Mucosa of rectum (tissue), 2 donors: Measurements from ENCODE around the gene TOR3A.
"Not testable (repeated sequence)": the region's sequence is repeated elsewhere in the genome, so short reads cannot be mapped to it uniquely, and the experiment has no call there.

Experiments used
- H3K27ac ChIP-seq, 2 donors: one replicate each; pipeline ENCODE4 v1.7.0; 2013; ENCODE audit warnings: inconsistent platforms in 2 of 2, low read depth in 2 of 2, low read length in 2 of 2
- H3K27me3 ChIP-seq, 2 donors: one replicate each; pipeline ENCODE4 v1.7.0; 2013; ENCODE audit warnings: low read length in 2 of 2; ENCODE audit not compliant: control insufficient read depth in 2 of 2, insufficient read depth in 2 of 2
- H3K36me3 ChIP-seq, 2 donors: one replicate each; pipeline ENCODE4 v1.7.0; 2013; ENCODE audit warnings: low read length in 2 of 2; ENCODE audit not compliant: control insufficient read depth in 2 of 2, insufficient read depth in 2 of 2
- H3K4me1 ChIP-seq, 2 donors: one replicate each; pipeline ENCODE4 v1.7.0; 2013; ENCODE audit warnings: low read length in 2 of 2, mild to moderate bottlenecking in 1 of 2; ENCODE audit not compliant: control insufficient read depth in 2 of 2, insufficient read depth in 2 of 2
- H3K4me3 ChIP-seq, 2 donors: one replicate each; pipeline ENCODE4 v1.7.0; 2013; ENCODE audit warnings: low read length in 2 of 2
- H3K9ac ChIP-seq, 2 donors: one replicate each; pipeline ENCODE4 v1.7.0; 2013; ENCODE audit warnings: low read length in 2 of 2, low read depth in 1 of 2, mild to moderate bottlenecking in 1 of 2
- H3K9me3 ChIP-seq, 2 donors: one replicate each; pipeline ENCODE4 v1.7.0; 2013; ENCODE audit warnings: low read length in 2 of 2; ENCODE audit not compliant: control insufficient read depth in 2 of 2
- donor health status: healthy.
- donor health status: Normal muscosa, but diverticular disease.

TOR3A gene, protein sequence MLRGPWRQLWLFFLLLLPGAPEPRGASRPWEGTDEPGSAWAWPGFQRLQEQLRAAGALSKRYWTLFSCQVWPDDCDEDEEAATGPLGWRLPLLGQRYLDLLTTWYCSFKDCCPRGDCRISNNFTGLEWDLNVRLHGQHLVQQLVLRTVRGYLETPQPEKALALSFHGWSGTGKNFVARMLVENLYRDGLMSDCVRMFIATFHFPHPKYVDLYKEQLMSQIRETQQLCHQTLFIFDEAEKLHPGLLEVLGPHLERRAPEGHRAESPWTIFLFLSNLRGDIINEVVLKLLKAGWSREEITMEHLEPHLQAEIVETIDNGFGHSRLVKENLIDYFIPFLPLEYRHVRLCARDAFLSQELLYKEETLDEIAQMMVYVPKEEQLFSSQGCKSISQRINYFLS

DNA sequence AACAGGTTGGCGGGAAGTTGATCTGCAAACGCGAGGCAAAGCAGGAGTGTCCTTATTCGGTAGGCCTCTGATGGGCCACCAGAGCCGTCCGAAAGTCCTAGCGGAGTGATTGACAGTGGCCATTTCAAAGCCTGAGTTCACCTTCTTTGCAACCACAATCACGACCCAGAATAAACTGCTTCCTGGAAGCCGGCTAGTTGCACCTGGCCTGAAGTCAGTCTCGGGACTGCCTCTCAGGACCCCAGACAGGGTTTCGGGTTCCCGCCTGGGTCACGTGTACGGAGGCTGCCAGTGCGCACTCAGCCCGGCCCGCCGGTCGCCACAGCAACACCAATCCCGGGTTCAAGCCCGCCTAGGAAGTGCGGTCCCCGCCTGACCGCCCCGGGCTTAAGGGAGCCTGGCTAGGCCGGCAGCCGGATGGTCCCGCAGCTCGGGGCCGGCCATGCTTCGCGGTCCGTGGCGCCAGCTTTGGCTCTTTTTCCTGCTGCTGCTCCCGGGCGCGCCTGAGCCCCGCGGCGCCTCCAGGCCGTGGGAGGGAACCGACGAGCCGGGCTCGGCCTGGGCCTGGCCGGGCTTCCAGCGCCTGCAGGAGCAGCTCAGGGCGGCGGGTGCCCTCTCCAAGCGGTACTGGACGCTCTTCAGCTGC lies at the start of gene TOR3A:
Gene TOR3A, plus strand, starts transcription at position 384 of the 646 bp plus-strand sequence. Its CDS starts 59 bp downstream, at position 443.
- H3K4me1 ChIP-seq = peaks cover 16 to 23% of the 10 kb centered on the region in 2 donors
- no peaks in the 10 kb centered on the region for H3K27me3 ChIP-seq
- peaks cover 6 to 13% of the 10 kb centered on the region in 2 donors for H3K36me3 ChIP-seq
- H3K9me3 ChIP-seq = no peaks in the 10 kb centered on the region
- peak within 1 kb of the TSS; percentile 85 to 90 for H3K9ac ChIP-seq
- H3K27ac ChIP-seq = peak within 1 kb of the TSS; percentile 77 to 91
- H3K4me3 ChIP-seq = peak within 1 kb of the TSS; percentile 77 to 89

DNA sequence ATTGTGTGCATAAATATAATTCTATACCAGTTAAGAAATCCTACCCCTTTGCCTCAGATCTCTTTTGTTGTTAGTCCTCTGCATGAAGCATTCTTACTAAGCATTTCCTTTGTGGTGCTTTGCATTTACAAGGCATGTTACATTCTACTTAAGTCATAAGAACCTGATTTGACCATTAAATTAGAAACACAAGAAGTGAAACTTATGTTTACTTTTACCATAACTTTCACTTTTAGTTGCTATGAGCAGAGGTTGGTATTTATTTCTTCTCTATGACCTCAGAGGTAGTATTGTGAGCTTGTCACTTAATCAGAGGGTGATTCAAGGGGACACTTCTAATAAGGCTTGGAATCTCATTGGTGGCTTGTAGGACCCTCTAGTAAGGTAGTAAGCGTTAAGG lies 47.1 kb upstream of the TOR3A start:
- Histone ChIP-seq H3K27me3 (no peaks in the 10 kb centered on the region), H3K9me3 (no peaks in the 10 kb centered on the region), H3K4me3 (no peak overlapping the region), H3K9ac (no peak overlapping the region), H3K36me3 (no peaks in the 10 kb centered on the region), H3K4me1 (peaks cover 0 to 7% of the 10 kb centered on the region in 2 donors), H3K27ac (no peak overlapping the region)

DNA sequence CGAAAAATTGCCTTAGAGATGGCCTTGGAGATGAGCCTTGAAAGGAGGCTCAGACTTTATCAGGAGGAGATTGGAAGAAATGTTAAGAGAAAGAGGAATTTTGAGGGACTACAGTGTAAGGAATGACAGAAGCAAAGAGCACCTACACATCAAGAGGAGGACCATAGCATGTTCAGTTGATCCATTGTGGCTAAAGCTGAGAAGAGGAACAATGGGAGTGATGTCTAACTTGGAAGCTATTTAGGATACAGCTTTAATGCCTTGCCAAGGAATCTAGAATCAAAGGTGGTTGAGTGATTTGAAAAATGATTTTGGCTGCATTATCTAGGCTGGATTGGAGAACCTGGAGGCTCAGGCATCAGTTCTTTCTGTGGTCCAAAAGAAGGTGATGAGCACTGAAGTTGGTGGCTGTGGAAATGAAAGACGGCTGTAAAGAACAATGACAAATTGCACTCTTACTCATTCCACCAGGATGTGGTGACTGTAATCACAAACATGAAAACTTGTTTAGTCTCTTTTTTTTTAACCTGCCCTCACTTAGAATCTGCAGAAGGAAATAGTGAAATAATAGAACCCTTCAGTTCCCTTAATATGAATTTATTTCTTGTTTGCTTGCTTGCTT lies 44.9 kb upstream of the TOR3A start:
- no peaks in the 10 kb centered on the region for H3K36me3 ChIP-seq
- no peaks in the 10 kb centered on the region for H3K9me3 ChIP-seq
- no peak overlapping the region for H3K4me3 ChIP-seq
- peaks cover 0 to 7% of the 10 kb centered on the region in 2 donors for H3K4me1 ChIP-seq
- H3K27me3 ChIP-seq = no peaks in the 10 kb centered on the region
- no peak overlapping the region for H3K27ac ChIP-seq
- no peak overlapping the region for H3K9ac ChIP-seq

DNA sequence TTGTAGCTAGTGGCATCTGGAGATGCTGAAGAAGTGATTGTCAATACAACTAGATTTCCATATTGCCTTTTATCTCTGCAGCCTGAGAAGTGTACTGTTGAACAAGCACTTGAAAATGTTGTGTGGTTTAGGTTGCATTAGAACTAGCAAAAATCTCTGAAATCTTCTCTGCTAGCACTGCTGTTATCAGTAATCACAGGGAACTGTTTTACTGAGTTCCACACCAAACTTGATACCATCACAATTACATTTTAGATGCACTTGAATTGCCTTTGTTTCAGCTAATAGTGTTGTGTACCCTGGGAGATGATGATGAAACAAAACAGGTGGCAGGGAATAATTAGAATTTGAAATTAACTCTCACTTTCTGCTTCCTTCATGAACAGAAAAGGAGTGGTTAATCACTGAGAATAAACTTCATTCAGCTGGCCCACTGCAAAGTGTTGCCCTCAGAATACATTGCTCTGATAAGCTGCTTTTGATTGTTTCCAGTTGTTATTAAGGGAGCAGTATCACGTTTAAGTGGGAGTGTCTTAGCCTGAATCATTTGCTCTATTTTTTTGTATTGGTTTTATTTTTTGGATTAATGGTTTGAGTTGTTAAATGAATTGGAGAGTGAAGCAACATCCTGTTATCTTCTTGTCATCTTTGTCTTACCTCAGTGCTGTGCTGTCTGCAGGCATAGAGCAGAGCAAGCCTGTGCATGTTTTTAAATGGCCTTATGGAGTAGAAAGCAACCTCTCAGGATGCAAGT lies 43.2 kb upstream of the TOR3A start:
- H3K4me1 ChIP-seq = peaks cover 0 to 7% of the 10 kb centered on the region in 2 donors
- H3K9me3 ChIP-seq = no peaks in the 10 kb centered on the region

DNA sequence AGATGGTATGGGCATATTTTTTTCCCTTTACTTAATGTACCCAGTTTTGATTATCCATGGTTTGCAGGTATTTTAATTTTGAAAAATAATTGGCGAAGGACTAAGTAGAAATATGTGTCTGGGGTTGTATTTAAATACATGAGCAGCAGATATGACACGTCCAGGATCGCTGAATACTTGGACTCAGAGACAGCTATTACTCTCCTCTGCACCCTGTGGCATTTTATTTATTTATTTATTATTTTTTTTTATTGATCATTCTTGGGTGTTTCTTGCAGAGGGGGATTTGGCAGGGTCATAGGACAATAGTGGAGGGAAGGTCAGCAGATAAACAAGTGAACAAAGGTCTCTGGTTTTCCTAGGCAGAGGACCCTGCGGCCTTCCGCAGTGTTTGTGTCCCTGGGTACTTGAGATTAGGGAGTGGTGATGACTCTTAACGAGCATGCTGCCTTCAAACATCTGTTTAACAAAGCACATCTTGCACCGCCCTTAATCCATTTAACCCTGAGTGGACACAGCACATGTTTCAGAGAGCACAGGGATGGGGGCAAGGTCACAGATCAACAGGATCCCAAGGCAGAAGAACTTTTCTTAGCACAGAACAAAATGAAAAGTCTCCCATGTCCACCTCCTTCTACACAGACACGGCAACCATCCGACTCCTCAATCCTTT lies 42.2 kb upstream of the TOR3A start:
- H3K27ac ChIP-seq, H3K9me3 ChIP-seq, H3K4me3 ChIP-seq, H3K36me3 ChIP-seq, H3K27me3 ChIP-seq, H3K4me1 ChIP-seq, H3K9ac ChIP-seq: not testable (repeated sequence)

More for the DNA sequence above, 43.2 kb upstream of the TOR3A start:
- Histone ChIP-seq H3K27me3 (no peaks in the 10 kb centered on the region), H3K9ac (peak overlapping the region in 1 of 2 donors; percentile 17), H3K27ac (no peak overlapping the region), H3K36me3 (no peaks in the 10 kb centered on the region), H3K4me3 (no peak overlapping the region)

DNA sequence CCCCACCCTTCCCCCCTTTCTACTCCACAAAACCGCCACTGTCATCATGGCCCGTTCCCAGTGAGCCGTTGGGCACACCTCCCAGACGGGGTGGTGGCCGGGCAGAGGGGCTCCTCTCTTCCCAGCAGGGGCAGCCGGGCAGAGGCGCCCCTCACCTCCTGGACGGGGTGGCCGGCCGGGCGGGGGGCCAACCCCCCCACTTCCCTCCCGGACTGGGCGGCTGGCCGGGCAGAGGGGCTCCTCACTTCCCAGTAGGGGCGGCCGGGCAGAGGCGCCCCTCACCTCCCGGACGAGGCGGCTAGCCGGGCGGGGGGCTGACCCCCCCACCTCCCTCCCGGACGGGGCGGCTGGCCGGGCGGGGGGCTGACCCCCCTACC lies 41.7 kb upstream of the TOR3A start:
- not testable (repeated sequence) for H3K27ac ChIP-seq, H3K27me3 ChIP-seq, H3K4me3 ChIP-seq

DNA sequence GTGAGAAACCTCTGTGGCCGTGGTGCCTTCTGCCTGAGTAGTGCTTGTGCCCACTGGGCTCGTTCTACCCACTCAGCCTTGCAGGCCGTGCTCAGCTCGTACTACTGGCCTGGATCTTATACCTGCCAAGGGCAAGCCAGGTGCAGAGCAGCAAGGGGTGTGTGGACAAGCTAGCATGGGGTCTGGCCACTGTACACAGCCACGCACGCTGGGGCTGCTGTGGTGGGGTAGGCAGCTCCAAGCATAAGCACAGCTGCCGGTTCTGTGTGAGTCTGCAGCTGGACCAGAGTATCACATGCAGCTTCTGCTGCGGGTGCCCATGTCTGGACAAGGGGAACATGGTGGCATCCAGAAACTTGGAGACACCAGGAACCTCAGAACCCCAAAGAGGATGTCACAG lies 39.8 kb upstream of the TOR3A start:
- Histone ChIP-seq H3K27me3 (no peaks in the 10 kb centered on the region), H3K4me3 (no peak overlapping the region), H3K27ac (no peak overlapping the region), H3K9ac (no peak overlapping the region), H3K4me1 (no peaks in the 10 kb centered on the region), H3K36me3 (peaks cover 0 to 7% of the 10 kb centered on the region in 2 donors), H3K9me3 (no peaks in the 10 kb centered on the region)

More for the DNA sequence above, 41.7 kb upstream of the TOR3A start:
- not testable (repeated sequence) for H3K4me1 ChIP-seq, H3K36me3 ChIP-seq, H3K9me3 ChIP-seq, H3K9ac ChIP-seq

DNA sequence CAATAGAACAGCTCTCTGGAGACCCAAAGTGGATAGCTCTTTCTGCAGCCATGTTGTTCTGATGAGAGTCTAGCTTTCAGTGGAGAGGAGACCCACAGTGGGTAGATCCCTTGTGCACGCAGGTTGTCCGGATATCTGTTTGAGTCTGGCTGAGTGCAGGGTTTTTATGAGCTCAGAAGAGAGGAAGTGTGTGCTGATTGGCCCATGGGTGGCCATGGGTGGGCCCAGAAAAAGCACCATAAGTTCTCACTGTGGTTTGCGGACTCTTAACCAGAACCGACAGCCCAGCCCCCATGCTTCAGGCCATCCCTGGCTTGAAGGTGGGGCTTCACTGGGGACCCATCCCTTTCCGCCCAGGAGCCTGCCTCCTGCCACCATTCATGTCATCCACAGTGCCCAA lies 39.2 kb upstream of the TOR3A start:
- H3K4me1 ChIP-seq = no peaks in the 10 kb centered on the region
- H3K4me3 ChIP-seq = no peak overlapping the region
- no peaks in the 10 kb centered on the region for H3K27me3 ChIP-seq
- no peak overlapping the region for H3K9ac ChIP-seq
- peaks cover 0 to 7% of the 10 kb centered on the region in 2 donors for H3K36me3 ChIP-seq
- H3K27ac ChIP-seq = no peak overlapping the region
- H3K9me3 ChIP-seq = no peaks in the 10 kb centered on the region

DNA sequence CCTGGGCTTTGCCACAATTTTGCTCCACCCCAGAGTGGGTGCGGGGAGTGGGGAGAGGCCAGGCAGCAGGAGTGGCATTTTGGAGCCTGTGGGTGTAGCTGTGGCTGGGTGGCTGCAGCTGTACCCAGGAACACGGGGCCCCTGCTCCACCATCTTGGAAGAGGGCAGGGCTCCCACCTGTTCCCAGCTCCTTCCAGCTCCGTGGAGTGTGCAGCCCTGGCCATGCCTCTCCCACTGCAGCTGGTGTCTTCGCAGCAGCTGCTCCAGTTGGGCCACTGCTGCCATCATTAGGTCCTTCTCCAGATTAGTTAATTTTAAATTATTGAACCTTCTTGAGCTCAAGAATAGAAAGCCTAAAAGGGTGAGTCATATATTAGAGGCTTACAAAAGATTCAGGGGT lies 38.6 kb upstream of the TOR3A start:
- Histone ChIP-seq H3K9me3 (no peaks in the 10 kb centered on the region), H3K27ac (no peak overlapping the region), H3K4me3 (no peak overlapping the region)

More for the DNA sequence above, 38.6 kb upstream of the TOR3A start:
- Histone ChIP-seq H3K36me3 (peaks cover 0 to 7% of the 10 kb centered on the region in 2 donors), H3K27me3 (no peaks in the 10 kb centered on the region), H3K4me1 (no peaks in the 10 kb centered on the region), H3K9ac (no peak overlapping the region)
